GM23338 (cell line): Measurements from ENCODE around the gene ANKRD63. TPM values are rescaled to one million over a fixed set of nuclear protein-coding genes. Genes with fewer than 3 reads are reported as not detected.

ENCODE experiments used
- ATAC-seq: fragments of 200-7000 bp; cut with Tn5 transposase; 3 replicates; pipeline ENCODE4 v1.9.1; 2020
- DNase-seq: peaks from one replicate; pipeline ENCODE4 v3.0.0-alpha.2; 2015; ENCODE audit warnings: low spot score
- H2AFZ ChIP-seq: fragments of 200-600 bp; sonication (generic); 2 replicates; pipeline ENCODE4 v1.8.0; 2016; ENCODE audit warnings: antibody characterized with exemption, mild to moderate bottlenecking, moderate library complexity
- H3F3A ChIP-seq: fragments of 200-600 bp; sonication (generic); replicated peaks from 2 replicates; pipeline ENCODE4 v1.8.0; 2017; ENCODE audit warnings: antibody characterized with exemption, mixed run types, low read depth
- H3K27ac ChIP-seq: fragments of 200-600 bp; sonication (generic); 2 replicates; pipeline ENCODE4 v1.6.1; 2016; ENCODE audit warnings: low read depth
- H3K27me3 ChIP-seq: fragments of 200-600 bp; sonication (generic); 2 replicates; pipeline ENCODE4 v1.8.0; 2016; ENCODE audit warnings: mild to moderate bottlenecking, mixed run types, moderate library complexity; ENCODE audit not compliant: insufficient read depth
- H3K36me3 ChIP-seq: fragments of 200-600 bp; sonication (generic); 2 replicates; pipeline ENCODE4 v1.8.0; 2016; ENCODE audit warnings: mild to moderate bottlenecking; ENCODE audit not compliant: insufficient read depth
- H3K4me1 ChIP-seq: fragments of 200-600 bp; sonication (generic); 2 replicates; pipeline ENCODE4 v1.8.0; 2016; ENCODE audit warnings: mild to moderate bottlenecking, moderate library complexity; ENCODE audit not compliant: insufficient read depth
- H3K4me2 ChIP-seq: fragments of 200-600 bp; sonication (generic); 2 replicates; pipeline ENCODE4 v1.7.1; 2017; ENCODE audit warnings: mixed run types
- H3K4me3 ChIP-seq: fragments of 200-600 bp; sonication (generic); 2 replicates; pipeline ENCODE4 v1.6.1; 2016; ENCODE audit warnings: mixed run types
- H3K79me2 ChIP-seq: fragments of 200-600 bp; sonication (generic); replicated peaks from 2 replicates; pipeline ENCODE4 v1.8.0; 2017; ENCODE audit warnings: mild to moderate bottlenecking; ENCODE audit not compliant: insufficient read depth
- H3K9me2 ChIP-seq: fragments of 200-600 bp; sonication (generic); 2 replicates; pipeline ENCODE4 v1.8.0; 2017; ENCODE audit not compliant: insufficient read depth
- H4K20me1 ChIP-seq: fragments of 200-600 bp; sonication (generic); replicated peaks from 2 replicates; pipeline ENCODE4 v1.8.0; 2017; ENCODE audit warnings: mild to moderate bottlenecking; ENCODE audit not compliant: insufficient read depth
- H3K27ac Mint-ChIP-seq: 2 replicates; pipeline ENCODE4 v1.8.0; 2020; ENCODE audit warnings: inconsistent platforms, mild to moderate bottlenecking, moderate library complexity, mixed read lengths
- H3K27me3 Mint-ChIP-seq: 3 replicates; pipeline ENCODE4 v1.8.0; 2022; ENCODE audit warnings: low read depth, mild to moderate bottlenecking, moderate library complexity, mixed read lengths, inconsistent platforms; ENCODE audit not compliant: insufficient read depth, poor library complexity
- H3K36me3 Mint-ChIP-seq: 3 replicates; pipeline ENCODE4 v1.8.0; 2021; ENCODE audit warnings: low read depth, mild to moderate bottlenecking, inconsistent platforms, moderate library complexity, mixed read lengths
- H3K4me1 Mint-ChIP-seq: 3 replicates; pipeline ENCODE4 v1.8.0; 2020; ENCODE audit warnings: mild to moderate bottlenecking, inconsistent platforms, mixed read lengths
- H3K4me3 Mint-ChIP-seq: 3 replicates; pipeline ENCODE4 v1.8.0; 2021; ENCODE audit warnings: moderate library complexity, mild to moderate bottlenecking, inconsistent platforms, mixed read lengths
- H3K9me3 Mint-ChIP-seq: 3 replicates; pipeline ENCODE4 v1.8.0; 2020; ENCODE audit warnings: moderate library complexity, mild to moderate bottlenecking, inconsistent platforms, mixed read lengths
- CREB1 ChIP-seq: fragments of 250-450 bp; sonication (Bioruptor Pico); IDR thresholded peaks from 2 replicates; pipeline ENCODE4 v1.5.0; 2020; ENCODE audit warnings: low read depth, mild to moderate bottlenecking, moderate library complexity
- EZH2 ChIP-seq: fragments of 200-600 bp; sonication (generic); IDR thresholded peaks from one replicate; pipeline ENCODE4 v1.8.0; 2017; ENCODE audit warnings: antibody characterized with exemption, mild to moderate bottlenecking, low read depth; ENCODE audit not compliant: unreplicated experiment
- EZH2phosphoT487 ChIP-seq: fragments of 200-600 bp; sonication (generic); IDR thresholded peaks from one replicate; pipeline ENCODE4 v1.8.1; 2018; ENCODE audit warnings: antibody characterized with exemption; ENCODE audit not compliant: unreplicated experiment
- JUNB ChIP-seq: IDR thresholded peaks from one replicate; pipeline ENCODE4 v1.6.1; 2016; ENCODE audit warnings: antibody characterized with exemption; ENCODE audit not compliant: unreplicated experiment
- NANOG ChIP-seq: IDR thresholded peaks from 2 replicates; pipeline ENCODE4 v1.6.1; 2016; ENCODE audit warnings: antibody characterized with exemption, borderline replicate concordance
- POLR2AphosphoS5 ChIP-seq: IDR thresholded peaks from 2 replicates; pipeline ENCODE4 v1.6.1; 2016; ENCODE audit warnings: antibody characterized with exemption, low read depth
- STAT1 ChIP-seq: IDR thresholded peaks from one replicate; pipeline ENCODE4 v1.6.1; 2016; ENCODE audit warnings: antibody characterized with exemption; ENCODE audit not compliant: unreplicated experiment
- ZNF114 ChIP-seq: fragments of 250-450 bp; sonication (Bioruptor Pico); IDR thresholded peaks from 2 replicates; pipeline ENCODE4 v1.5.0; 2020; ENCODE audit warnings: mild to moderate bottlenecking, moderate library complexity
- ZNF331 ChIP-seq: fragments of 250-450 bp; sonication (Bioruptor Pico); IDR thresholded peaks from 2 replicates; pipeline ENCODE4 v1.5.0; 2020; ENCODE audit warnings: low read depth, mild to moderate bottlenecking, moderate library complexity
- polyA plus RNA-seq: library from polyadenylated mRNA; unstranded; fragments of >200 nt; fragmentation: Nextera tagmentation; extraction: Ambion mirVana; gene quantifications from 2 replicates; pipeline ENCODE4 v1.2.1, GENCODE V29; 2016
- total RNA-seq: library from RNA; depleted of rRNA; stranded (reverse); fragments of >200 nt; shearing (Covaris generic); gene quantifications from 2 replicates; pipeline ENCODE4 v1.2.3, GENCODE V29; 2014
- TF ChIP-seq, protein P1 (sequence below): fragments of 250-450 bp; sonication (Bioruptor Pico); IDR thresholded peaks from 2 replicates; pipeline ENCODE4 v1.5.0; 2020; ENCODE audit warnings: mild to moderate bottlenecking, moderate library complexity
- TF ChIP-seq, protein P2 (sequence below): IDR thresholded peaks from one replicate; pipeline ENCODE4 v1.6.1; 2018; ENCODE audit warnings: antibody characterized with exemption; ENCODE audit not compliant: unreplicated experiment
- TF ChIP-seq, protein P3 (sequence below), 2 experiments: fragments of 200-600 bp in 1 of 2; sonication (generic) in 1 of 2; conservative IDR thresholded peaks; 2 replicates each; pipeline versions ENCODE4 v1.5.1 to v1.6.1; 2016 to 2017; ENCODE audit warnings: antibody characterized with exemption in 2 of 2, low read depth in 2 of 2, mild to moderate bottlenecking in 2 of 2, moderate library complexity in 1 of 2

ANKRD63 gene
- total and polyA plus RNA-seq, 2 experiments from 2014 or later: 0.59 TPM; not detected in 1

DNA sequence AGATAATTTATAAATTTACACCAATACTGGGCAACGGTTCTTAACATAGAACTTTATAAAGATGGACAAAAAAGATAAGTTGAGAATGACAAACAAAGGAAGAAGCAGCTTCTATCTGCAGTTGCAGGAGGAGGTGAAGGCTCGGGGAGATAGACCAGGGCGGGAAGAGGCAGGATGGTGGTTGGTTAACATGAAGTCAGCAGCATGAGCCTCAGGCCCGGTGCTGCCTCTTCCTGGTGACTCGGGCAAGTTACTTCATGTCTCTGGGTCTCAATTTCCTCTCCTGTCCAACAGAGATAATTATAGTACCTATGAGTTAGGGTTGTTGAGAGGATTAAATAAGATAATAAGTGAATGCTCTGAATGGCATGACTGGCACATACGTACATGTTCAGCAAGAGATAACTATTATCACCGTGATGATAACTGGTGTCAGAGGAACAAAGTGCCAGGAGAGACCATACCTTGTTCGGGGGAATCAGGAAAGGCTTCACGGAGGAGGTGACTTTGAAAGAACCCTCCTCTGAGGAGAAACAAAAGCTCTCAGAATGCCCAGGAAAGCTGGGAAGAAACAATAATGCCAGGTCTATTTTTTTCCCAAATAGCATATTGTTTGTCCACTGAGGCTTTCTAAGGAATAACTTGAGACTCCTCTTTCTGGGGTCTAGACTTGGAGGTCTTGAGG, 39.6 kb downstream of the ANKRD63 start:
- ATAC-seq: no peak
- DNase-seq: no peak
- no peaks in the 10 kb centered on the region for H3K9me3 Mint-ChIP-seq
- H3F3A ChIP-seq: peaks cover 7% of the 10 kb centered on the region; the same call in 1 of the 2 replicates
- H3K4me2 ChIP-seq: no peak overlapping the region
- H3K4me1 ChIP-seq: peaks cover 12% of the 10 kb centered on the region
- H3K27me3 Mint-ChIP-seq: peaks cover 17% of the 10 kb centered on the region
- H3K4me3 ChIP-seq: no peak overlapping the region
- peaks cover 1% of the 10 kb centered on the region; the same call in 1 of the 2 replicates for H3K27me3 ChIP-seq
- H3K4me1 Mint-ChIP-seq: peaks cover 30% of the 10 kb centered on the region
- H3K79me2 ChIP-seq: no peaks in the 10 kb centered on the region
- H2AFZ ChIP-seq: no peak overlapping the region
- H3K27ac Mint-ChIP-seq: no peak overlapping the region
- no peak overlapping the region; the same call in 2 of the 3 replicates for H3K4me3 Mint-ChIP-seq
- H3K36me3 ChIP-seq: no peaks in the 10 kb centered on the region
- H3K36me3 Mint-ChIP-seq: no peaks in the 10 kb centered on the region; the same call in 2 of the 3 replicates
- H3K9me2 ChIP-seq: no peaks in the 10 kb centered on the region
- no peaks in the 10 kb centered on the region for H4K20me1 ChIP-seq
- TF ChIP-seq ZNF331 (no peak), EZH2phosphoT487 (no peak), JUNB (no peak), EZH2 (no peak), ZNF114 (CRISPR knock-in tag) (no peak), CREB1 (CRISPR knock-in tag) (no peak), NANOG (no peak), POLR2AphosphoS5 (no peak), STAT1 (no peak)
- TF ChIP-seq, protein P1, sequence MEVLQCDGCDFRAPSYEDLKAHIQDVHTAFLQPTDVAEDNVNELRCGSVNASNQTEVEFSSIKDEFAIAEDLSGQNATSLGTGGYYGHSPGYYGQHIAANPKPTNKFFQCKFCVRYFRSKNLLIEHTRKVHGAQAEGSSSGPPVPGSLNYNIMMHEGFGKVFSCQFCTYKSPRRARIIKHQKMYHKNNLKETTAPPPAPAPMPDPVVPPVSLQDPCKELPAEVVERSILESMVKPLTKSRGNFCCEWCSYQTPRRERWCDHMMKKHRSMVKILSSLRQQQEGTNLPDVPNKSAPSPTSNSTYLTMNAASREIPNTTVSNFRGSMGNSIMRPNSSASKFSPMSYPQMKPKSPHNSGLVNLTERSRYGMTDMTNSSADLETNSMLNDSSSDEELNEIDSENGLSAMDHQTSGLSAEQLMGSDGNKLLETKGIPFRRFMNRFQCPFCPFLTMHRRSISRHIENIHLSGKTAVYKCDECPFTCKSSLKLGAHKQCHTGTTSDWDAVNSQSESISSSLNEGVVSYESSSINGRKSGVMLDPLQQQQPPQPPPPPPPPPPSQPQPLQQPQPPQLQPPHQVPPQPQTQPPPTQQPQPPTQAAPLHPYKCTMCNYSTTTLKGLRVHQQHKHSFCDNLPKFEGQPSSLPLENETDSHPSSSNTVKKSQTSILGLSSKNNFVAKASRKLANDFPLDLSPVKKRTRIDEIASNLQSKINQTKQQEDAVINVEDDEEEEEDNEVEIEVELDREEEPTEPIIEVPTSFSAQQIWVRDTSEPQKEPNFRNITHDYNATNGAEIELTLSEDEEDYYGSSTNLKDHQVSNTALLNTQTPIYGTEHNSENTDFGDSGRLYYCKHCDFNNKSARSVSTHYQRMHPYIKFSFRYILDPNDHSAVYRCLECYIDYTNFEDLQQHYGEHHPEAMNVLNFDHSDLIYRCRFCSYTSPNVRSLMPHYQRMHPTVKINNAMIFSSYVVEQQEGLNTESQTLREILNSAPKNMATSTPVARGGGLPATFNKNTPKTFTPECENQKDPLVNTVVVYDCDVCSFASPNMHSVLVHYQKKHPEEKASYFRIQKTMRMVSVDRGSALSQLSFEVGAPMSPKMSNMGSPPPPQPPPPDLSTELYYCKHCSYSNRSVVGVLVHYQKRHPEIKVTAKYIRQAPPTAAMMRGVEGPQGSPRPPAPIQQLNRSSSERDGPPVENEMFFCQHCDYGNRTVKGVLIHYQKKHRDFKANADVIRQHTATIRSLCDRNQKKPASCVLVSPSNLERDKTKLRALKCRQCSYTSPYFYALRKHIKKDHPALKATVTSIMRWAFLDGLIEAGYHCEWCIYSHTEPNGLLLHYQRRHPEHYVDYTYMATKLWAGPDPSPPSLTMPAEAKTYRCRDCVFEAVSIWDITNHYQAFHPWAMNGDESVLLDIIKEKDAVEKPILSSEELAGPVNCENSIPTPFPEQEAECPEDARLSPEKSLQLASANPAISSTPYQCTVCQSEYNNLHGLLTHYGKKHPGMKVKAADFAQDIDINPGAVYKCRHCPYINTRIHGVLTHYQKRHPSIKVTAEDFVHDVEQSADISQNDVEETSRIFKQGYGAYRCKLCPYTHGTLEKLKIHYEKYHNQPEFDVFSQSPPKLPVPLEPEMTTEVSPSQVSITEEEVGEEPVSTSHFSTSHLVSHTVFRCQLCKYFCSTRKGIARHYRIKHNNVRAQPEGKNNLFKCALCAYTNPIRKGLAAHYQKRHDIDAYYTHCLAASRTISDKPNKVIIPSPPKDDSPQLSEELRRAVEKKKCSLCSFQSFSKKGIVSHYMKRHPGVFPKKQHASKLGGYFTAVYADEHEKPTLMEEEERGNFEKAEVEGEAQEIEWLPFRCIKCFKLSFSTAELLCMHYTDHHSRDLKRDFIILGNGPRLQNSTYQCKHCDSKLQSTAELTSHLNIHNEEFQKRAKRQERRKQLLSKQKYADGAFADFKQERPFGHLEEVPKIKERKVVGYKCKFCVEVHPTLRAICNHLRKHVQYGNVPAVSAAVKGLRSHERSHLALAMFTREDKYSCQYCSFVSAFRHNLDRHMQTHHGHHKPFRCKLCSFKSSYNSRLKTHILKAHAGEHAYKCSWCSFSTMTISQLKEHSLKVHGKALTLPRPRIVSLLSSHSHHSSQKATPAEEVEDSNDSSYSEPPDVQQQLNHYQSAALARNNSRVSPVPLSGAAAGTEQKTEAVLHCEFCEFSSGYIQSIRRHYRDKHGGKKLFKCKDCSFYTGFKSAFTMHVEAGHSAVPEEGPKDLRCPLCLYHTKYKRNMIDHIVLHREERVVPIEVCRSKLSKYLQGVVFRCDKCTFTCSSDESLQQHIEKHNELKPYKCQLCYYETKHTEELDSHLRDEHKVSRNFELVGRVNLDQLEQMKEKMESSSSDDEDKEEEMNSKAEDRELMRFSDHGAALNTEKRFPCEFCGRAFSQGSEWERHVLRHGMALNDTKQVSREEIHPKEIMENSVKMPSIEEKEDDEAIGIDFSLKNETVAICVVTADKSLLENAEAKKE (CRISPR knock-in tag): no peak
- TF ChIP-seq, protein P2, sequence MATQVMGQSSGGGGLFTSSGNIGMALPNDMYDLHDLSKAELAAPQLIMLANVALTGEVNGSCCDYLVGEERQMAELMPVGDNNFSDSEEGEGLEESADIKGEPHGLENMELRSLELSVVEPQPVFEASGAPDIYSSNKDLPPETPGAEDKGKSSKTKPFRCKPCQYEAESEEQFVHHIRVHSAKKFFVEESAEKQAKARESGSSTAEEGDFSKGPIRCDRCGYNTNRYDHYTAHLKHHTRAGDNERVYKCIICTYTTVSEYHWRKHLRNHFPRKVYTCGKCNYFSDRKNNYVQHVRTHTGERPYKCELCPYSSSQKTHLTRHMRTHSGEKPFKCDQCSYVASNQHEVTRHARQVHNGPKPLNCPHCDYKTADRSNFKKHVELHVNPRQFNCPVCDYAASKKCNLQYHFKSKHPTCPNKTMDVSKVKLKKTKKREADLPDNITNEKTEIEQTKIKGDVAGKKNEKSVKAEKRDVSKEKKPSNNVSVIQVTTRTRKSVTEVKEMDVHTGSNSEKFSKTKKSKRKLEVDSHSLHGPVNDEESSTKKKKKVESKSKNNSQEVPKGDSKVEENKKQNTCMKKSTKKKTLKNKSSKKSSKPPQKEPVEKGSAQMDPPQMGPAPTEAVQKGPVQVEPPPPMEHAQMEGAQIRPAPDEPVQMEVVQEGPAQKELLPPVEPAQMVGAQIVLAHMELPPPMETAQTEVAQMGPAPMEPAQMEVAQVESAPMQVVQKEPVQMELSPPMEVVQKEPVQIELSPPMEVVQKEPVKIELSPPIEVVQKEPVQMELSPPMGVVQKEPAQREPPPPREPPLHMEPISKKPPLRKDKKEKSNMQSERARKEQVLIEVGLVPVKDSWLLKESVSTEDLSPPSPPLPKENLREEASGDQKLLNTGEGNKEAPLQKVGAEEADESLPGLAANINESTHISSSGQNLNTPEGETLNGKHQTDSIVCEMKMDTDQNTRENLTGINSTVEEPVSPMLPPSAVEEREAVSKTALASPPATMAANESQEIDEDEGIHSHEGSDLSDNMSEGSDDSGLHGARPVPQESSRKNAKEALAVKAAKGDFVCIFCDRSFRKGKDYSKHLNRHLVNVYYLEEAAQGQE: no peak
- TF ChIP-seq, protein P3, sequence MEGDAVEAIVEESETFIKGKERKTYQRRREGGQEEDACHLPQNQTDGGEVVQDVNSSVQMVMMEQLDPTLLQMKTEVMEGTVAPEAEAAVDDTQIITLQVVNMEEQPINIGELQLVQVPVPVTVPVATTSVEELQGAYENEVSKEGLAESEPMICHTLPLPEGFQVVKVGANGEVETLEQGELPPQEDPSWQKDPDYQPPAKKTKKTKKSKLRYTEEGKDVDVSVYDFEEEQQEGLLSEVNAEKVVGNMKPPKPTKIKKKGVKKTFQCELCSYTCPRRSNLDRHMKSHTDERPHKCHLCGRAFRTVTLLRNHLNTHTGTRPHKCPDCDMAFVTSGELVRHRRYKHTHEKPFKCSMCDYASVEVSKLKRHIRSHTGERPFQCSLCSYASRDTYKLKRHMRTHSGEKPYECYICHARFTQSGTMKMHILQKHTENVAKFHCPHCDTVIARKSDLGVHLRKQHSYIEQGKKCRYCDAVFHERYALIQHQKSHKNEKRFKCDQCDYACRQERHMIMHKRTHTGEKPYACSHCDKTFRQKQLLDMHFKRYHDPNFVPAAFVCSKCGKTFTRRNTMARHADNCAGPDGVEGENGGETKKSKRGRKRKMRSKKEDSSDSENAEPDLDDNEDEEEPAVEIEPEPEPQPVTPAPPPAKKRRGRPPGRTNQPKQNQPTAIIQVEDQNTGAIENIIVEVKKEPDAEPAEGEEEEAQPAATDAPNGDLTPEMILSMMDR (conservative IDR thresholded peaks at IDR 0.05; ENCODE audit: low read depth in 2 of 2): no peak
- no peak overlapping the region for H3K27ac ChIP-seq
